ENCODE data around the gene SYCP3. TPM values are rescaled to one million over a fixed set of nuclear protein-coding genes. Genes with fewer than 3 reads are reported as not detected.

SYCP3 gene
- total and polyA plus RNA-seq, 12 donors = 0.07 to 0.22 (median 0.18) TPM; not detected in 9

GRCh38 chr12:101719566-101719965 lies 19.7 kb downstream of the SYCP3 start:
- intact Hi-C loops (cut with DNase I) = loop anchor here in 1 of 10 donors (5.0 kb wide), 1 partner anchor 47 kb away; no protein-coding TSS in a partner anchor
- Histone ChIP-seq H3K9me3 (no peaks in the 10 kb centered on the region), H3K4me3 (no peak overlapping the region), H3K27ac (no peak overlapping the region), H3K36me3 (peaks cover 0 to 52% (median 7%) of the 10 kb centered on the region in 9 donors), H3K4me1 (peaks cover 0 to 19% (median 12%) of the 10 kb centered on the region in 9 donors), H3K27me3 (no peaks in the 10 kb centered on the region)
- no peak for ATAC-seq
- TF ChIP-seq CTCF (IDR thresholded peaks at IDR 0.05) = no peak
- no peak for DNase-seq

GRCh38 chr12:101714877-101715444 lies 24.3 kb downstream of the SYCP3 start:
- DNase-seq (no peak), ATAC-seq (peak in 1 of 8 donors; percentile 34)
- TF ChIP-seq CTCF (IDR thresholded peaks at IDR 0.05) = no peak
- no peak overlapping the region for H3K27ac ChIP-seq
- WGBS, 2 donors = 86 to 87% methylated on average over 3 of the region's 3 CpGs
- peaks cover 0 to 16% (median 0%) of the 10 kb centered on the region in 9 donors for H3K36me3 ChIP-seq
- intact Hi-C loops (cut with DNase I) = loop anchor here in 1 of 10 donors (5.0 kb wide), 1 partner anchor 43 kb away; no protein-coding TSS in a partner anchor
- no peaks in the 10 kb centered on the region for H3K27me3 ChIP-seq
- no peaks in the 10 kb centered on the region for H3K9me3 ChIP-seq
- H3K4me1 ChIP-seq = peaks cover 0 to 39% (median 30%) of the 10 kb centered on the region in 9 donors
- H3K4me3 ChIP-seq = no peak overlapping the region

- DNase-seq = no peak
- intact Hi-C loops (cut with DNase I) = no loop called here
- H3K4me1 ChIP-seq = peaks cover 0 to 48% (median 30%) of the 10 kb centered on the region in 9 donors
- peak in 1 of 8 donors; percentile 27 for ATAC-seq
- peak overlapping the region in 1 of 10 donors; percentile 6 for H3K4me3 ChIP-seq
- H3K9me3 ChIP-seq = no peaks in the 10 kb centered on the region
- TF ChIP-seq CTCF (IDR thresholded peaks at IDR 0.05) = no peak
- peaks cover 0 to 11% (median 0%) of the 10 kb centered on the region in 9 donors for H3K36me3 ChIP-seq
- 78 to 79% methylated on average over 2 of the region's 2 CpGs for WGBS, 2 donors
- no peaks in the 10 kb centered on the region for H3K27me3 ChIP-seq
- peak overlapping the region in 9 of 10 donors; percentile 3 to 74 (median 60) for H3K27ac ChIP-seq
These were observed 25.3 kb downstream of the SYCP3 start for GRCh38 chr12:101713930-101714329.

- Histone ChIP-seq H3K36me3 (peaks cover 0 to 9% (median 0%) of the 10 kb centered on the region in 9 donors), H3K27me3 (no peaks in the 10 kb centered on the region), H3K9me3 (no peaks in the 10 kb centered on the region), H3K4me1 (peaks cover 0 to 49% (median 30%) of the 10 kb centered on the region in 9 donors), H3K4me3 (peak overlapping the region in 4 of 10 donors; percentile 6 to 14 (median 10)), H3K27ac (peak overlapping the region; percentile 3 to 74 (median 56))
- intact Hi-C loops (cut with DNase I) = no loop called here
- 26 to 27% methylated on average over 5 of the region's 5 CpGs for WGBS, 2 donors
- no peak for TF ChIP-seq CTCF (IDR thresholded peaks at IDR 0.05)
- DNase-seq (peak in 1 of 2 donors; percentile 35), ATAC-seq (peak; percentile 70 to 93 (median 88))
These were observed 26.1 kb downstream of the SYCP3 start for GRCh38 chr12:101713059-101713682.
